Panc1 (cell line): ENCODE results near the gene HEMK1. TPM values are rescaled to one million over a fixed set of nuclear protein-coding genes. Genes with fewer than 3 reads are reported as not detected.

Experiments
- ATAC-seq: fragments of 200-7000 bp; cut with Tn5 transposase; 2 replicates; pipeline ENCODE4 v1.9.1; 2020; ENCODE audit warnings: mild to moderate bottlenecking, moderate library complexity
- BruUV-seq: library from RNA; stranded (reverse); fragments of 400-500 nt; replicated peaks from 2 replicates; lab custom pipeline; 2021; lab: Mats Ljungman, UMichigan
- CTCF ChIA-PET: fragments of 300-600 bp; sonication (Branson Sonifier 250); formaldehyde crosslinking; loops from one replicate; lab custom pipeline; 2022; ENCODE audit warnings: antibody characterized with exemption; lab: Charles Lee
- POLR2A ChIA-PET: fragments of 300-600 bp; sonication (Branson Sonifier 250); formaldehyde crosslinking; loops from one replicate; lab custom pipeline; 2022; ENCODE audit warnings: antibody characterized with exemption; lab: Charles Lee
- DNase-seq: peaks from one replicate; pipeline ENCODE4 v3.0.0-alpha.2; 2010; ENCODE audit warnings: low read depth, low spot score
- H3K27ac ChIP-seq: 2 replicates; pipeline ENCODE4 v1.5.1; 2011; ENCODE audit warnings: mild to moderate bottlenecking, low read length, inconsistent platforms
- H3K27me3 ChIP-seq: fragments of 200-500 bp; sonication (Bioruptor generic); 2 replicates; pipeline ENCODE4 v1.6.0; 2014; ENCODE audit warnings: low read length, inconsistent platforms; ENCODE audit not compliant: control insufficient read depth, insufficient read depth
- H3K36me3 ChIP-seq: fragments of 200-500 bp; sonication (Bioruptor generic); 2 replicates; pipeline ENCODE4 v1.5.1; 2014; ENCODE audit warnings: inconsistent platforms, mild to moderate bottlenecking, low read length, moderate library complexity; ENCODE audit not compliant: control insufficient read depth, insufficient read depth
- H3K4me1 ChIP-seq: 2 replicates; pipeline ENCODE4 v1.5.1; 2011; ENCODE audit warnings: inconsistent platforms, mild to moderate bottlenecking, low read length, moderate library complexity; ENCODE audit not compliant: control insufficient read depth, insufficient read depth
- H3K4me3 ChIP-seq, 2 experiments: 2 replicates each; pipeline ENCODE4 v1.5.1; 2011 to 2012; ENCODE audit warnings: low read depth in 2 of 2, low read length in 2 of 2, mild to moderate bottlenecking in 2 of 2, inconsistent platforms in 1 of 2, moderate library complexity in 1 of 2
- H3K9me3 ChIP-seq: fragments of 200-500 bp; sonication (Bioruptor generic); 2 replicates; pipeline ENCODE4 v1.5.1; 2014; ENCODE audit warnings: low read depth, mild to moderate bottlenecking, inconsistent platforms, low read length, moderate library complexity; ENCODE audit not compliant: control insufficient read depth, insufficient read depth
- POLR2AphosphoS5 ChIP-seq: IDR thresholded peaks from 2 replicates; pipeline ENCODE4 v1.6.1; 2012; ENCODE audit warnings: mild to moderate bottlenecking, low read depth, low read length, moderate library complexity
- SIN3A ChIP-seq: IDR thresholded peaks from 2 replicates; pipeline ENCODE4 v1.6.1; 2012; ENCODE audit warnings: low read depth, mild to moderate bottlenecking, low read length, moderate library complexity, borderline replicate concordance; ENCODE audit not compliant: insufficient read depth
- TCF7L2 ChIP-seq: IDR thresholded peaks from 2 replicates; pipeline ENCODE4 v1.6.1; 2011; ENCODE audit warnings: mild to moderate bottlenecking, low read depth, low read length, inconsistent platforms
- in situ Hi-C: cut with HindIII; loops from 2 replicates; pipeline ENCODE4 v1.10.0; 2016; ENCODE audit warnings: low sequenced_read_pairs, low pct_unique_long_range_greater_than_20kb
- intact Hi-C: fragments of 100-400 bp; cut with micrococcal nuclease; formaldehyde crosslinking; loops from one replicate; pipeline ENCODE4 v1.10.0; 2022; ENCODE audit not compliant: unreplicated experiment
- total RNA-seq: library from RNA; stranded (reverse); gene quantifications from one replicate; pipeline ENCODE4 v1.2.1, GENCODE V29; 2021; ENCODE audit not compliant: unreplicated experiment
- TF ChIP-seq, protein P1 (sequence below), 2 experiments: IDR thresholded peaks; 2 replicates each; pipeline ENCODE4 v1.6.1; 2011 to 2012; ENCODE audit warnings: low read depth in 2 of 2, control low read depth in 1 of 2, low read length in 1 of 2, mild to moderate bottlenecking in 1 of 2, moderate library complexity in 1 of 2; ENCODE audit not compliant: insufficient read depth in 1 of 2
- TF ChIP-seq, protein P2 (sequence below): fragments of 450-650 bp; IDR thresholded peaks from 2 replicates; pipeline ENCODE4 v1.5.1; 2017; ENCODE audit warnings: mild to moderate bottlenecking

The HEMK1 gene
- total RNA-seq, 1 experiment from 2014 or later: 12.1 TPM

DNA sequence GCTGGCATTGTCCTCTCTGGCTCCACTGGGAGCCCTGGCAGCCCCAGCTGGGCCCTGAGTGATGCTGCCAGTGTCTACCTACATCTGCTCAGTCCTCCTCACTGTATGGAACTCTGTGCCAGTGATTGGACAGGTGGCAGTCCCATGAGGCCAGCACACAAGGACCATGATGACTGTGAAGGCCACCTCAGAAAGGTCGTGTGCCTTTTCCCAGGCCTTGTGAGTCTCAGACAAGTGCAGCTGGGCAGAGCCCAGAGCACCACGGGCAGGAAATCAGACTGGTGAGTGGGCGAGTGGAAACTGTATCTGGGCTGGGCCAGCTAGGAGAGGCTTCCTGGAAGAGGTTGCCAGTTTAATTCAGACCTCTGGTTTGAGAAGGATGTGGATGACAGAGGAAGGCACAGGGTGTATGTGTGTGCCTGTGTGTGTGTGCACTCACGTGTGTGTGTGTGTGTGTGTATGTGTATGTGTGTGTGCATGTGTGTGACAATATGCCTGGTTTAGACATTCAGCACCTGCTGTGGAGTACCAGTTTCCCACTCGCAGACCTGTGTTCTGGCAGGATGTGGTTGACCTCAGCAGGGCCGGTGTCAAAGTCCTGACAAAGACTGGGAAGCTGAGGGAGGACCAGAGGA, 54.6 kb downstream of the HEMK1 start:
- TF ChIP-seq, protein P1, sequence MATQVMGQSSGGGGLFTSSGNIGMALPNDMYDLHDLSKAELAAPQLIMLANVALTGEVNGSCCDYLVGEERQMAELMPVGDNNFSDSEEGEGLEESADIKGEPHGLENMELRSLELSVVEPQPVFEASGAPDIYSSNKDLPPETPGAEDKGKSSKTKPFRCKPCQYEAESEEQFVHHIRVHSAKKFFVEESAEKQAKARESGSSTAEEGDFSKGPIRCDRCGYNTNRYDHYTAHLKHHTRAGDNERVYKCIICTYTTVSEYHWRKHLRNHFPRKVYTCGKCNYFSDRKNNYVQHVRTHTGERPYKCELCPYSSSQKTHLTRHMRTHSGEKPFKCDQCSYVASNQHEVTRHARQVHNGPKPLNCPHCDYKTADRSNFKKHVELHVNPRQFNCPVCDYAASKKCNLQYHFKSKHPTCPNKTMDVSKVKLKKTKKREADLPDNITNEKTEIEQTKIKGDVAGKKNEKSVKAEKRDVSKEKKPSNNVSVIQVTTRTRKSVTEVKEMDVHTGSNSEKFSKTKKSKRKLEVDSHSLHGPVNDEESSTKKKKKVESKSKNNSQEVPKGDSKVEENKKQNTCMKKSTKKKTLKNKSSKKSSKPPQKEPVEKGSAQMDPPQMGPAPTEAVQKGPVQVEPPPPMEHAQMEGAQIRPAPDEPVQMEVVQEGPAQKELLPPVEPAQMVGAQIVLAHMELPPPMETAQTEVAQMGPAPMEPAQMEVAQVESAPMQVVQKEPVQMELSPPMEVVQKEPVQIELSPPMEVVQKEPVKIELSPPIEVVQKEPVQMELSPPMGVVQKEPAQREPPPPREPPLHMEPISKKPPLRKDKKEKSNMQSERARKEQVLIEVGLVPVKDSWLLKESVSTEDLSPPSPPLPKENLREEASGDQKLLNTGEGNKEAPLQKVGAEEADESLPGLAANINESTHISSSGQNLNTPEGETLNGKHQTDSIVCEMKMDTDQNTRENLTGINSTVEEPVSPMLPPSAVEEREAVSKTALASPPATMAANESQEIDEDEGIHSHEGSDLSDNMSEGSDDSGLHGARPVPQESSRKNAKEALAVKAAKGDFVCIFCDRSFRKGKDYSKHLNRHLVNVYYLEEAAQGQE (IDR thresholded peaks at IDR 0.05; ENCODE audit: insufficient read depth in 1 of 2, low read depth in 2 of 2, low read length in 1 of 2): no peak
- TF ChIP-seq SIN3A (no peak), POLR2AphosphoS5 (no peak), TCF7L2 (no peak)
- TF ChIP-seq, protein P2, sequence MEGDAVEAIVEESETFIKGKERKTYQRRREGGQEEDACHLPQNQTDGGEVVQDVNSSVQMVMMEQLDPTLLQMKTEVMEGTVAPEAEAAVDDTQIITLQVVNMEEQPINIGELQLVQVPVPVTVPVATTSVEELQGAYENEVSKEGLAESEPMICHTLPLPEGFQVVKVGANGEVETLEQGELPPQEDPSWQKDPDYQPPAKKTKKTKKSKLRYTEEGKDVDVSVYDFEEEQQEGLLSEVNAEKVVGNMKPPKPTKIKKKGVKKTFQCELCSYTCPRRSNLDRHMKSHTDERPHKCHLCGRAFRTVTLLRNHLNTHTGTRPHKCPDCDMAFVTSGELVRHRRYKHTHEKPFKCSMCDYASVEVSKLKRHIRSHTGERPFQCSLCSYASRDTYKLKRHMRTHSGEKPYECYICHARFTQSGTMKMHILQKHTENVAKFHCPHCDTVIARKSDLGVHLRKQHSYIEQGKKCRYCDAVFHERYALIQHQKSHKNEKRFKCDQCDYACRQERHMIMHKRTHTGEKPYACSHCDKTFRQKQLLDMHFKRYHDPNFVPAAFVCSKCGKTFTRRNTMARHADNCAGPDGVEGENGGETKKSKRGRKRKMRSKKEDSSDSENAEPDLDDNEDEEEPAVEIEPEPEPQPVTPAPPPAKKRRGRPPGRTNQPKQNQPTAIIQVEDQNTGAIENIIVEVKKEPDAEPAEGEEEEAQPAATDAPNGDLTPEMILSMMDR: no peak
- CTCF ChIA-PET: no interaction called here
- no peak overlapping the region for H3K4me3 ChIP-seq
- POLR2A ChIA-PET: no interaction called here
- H3K27ac ChIP-seq: no peak overlapping the region
- no peaks in the 10 kb centered on the region for H3K27me3 ChIP-seq
- H3K4me1 ChIP-seq: no peaks in the 10 kb centered on the region; the same call in 1 of the 2 replicates
- ATAC-seq (no peak), DNase-seq (no peak)
- intact Hi-C loops (no loop called here), in situ Hi-C loops (no loop called here)
- no peaks in the 10 kb centered on the region for H3K9me3 ChIP-seq
- H3K36me3 ChIP-seq: no peaks in the 10 kb centered on the region
- BruUV-seq: no TSS peak

DNA sequence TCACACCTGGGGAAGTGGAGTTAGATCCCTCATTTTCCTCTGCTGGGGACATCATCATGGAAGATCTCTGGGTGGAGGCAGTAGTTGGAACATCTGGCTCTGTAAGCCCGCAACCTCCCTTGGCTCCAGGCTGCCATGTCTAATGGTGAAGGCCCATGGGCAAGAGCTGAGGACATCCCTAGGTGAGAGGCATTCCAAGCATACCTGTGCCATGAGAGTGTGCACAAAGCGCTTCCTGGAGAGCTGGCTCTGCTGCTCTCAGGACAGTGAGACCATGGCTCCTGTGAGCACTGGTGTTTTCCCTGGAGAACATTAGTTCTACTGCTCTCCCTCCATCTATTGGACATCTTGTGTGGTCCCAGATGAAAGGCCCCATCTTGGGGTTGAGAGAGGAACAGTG, 55.3 kb downstream of the HEMK1 start:
- DNase-seq: no peak
- H3K27ac ChIP-seq: no peak overlapping the region
- in situ Hi-C loops (no loop called here), intact Hi-C loops (no loop called here)
- ChIA-PET CTCF (no interaction called here), POLR2A (no interaction called here)
- ATAC-seq: no peak
- BruUV-seq: no TSS peak
- TF ChIP-seq, protein P1 (IDR thresholded peaks at IDR 0.05; ENCODE audit: insufficient read depth in 1 of 2, low read depth in 2 of 2, low read length in 1 of 2): no peak
- TF ChIP-seq SIN3A: no peak
- TF ChIP-seq, protein P2: no peak
- TF ChIP-seq POLR2AphosphoS5: no peak
- TF ChIP-seq TCF7L2: no peak
- no peaks in the 10 kb centered on the region for H3K9me3 ChIP-seq
- H3K4me3 ChIP-seq: no peak overlapping the region
- H3K36me3 ChIP-seq: no peaks in the 10 kb centered on the region
- H3K27me3 ChIP-seq: no peaks in the 10 kb centered on the region
- H3K4me1 ChIP-seq: no peaks in the 10 kb centered on the region; the same call in 1 of the 2 replicates
